ENCODE results near the gene PRM2. TPM values are rescaled to one million over a fixed set of nuclear protein-coding genes. Genes with fewer than 3 reads are reported as not detected.

PRM2 gene
- total RNA-seq, 8 experiments from 2014 or later: 0.47 TPM; not detected in 7

GRCh38 chr16:11231367-11231970, 44.8 kb downstream of the PRM2 start:
- Histone ChIP-seq H3K4me1 (replicated peaks in 1 of 2) (peaks cover 0 to 3% of the 10 kb centered on the region in 2 donors), H3K4me3 (no peak overlapping the region), H3K27ac (no peak overlapping the region)
- in situ Hi-C loops (cut with MboI; ENCODE audit: low pct_unique_long_range_greater_than_20kb in 2 of 9, low sequenced_read_pairs in 9 of 9, unreplicated experiment in 9 of 9): no loop called here
- 20 to 100% (median 86%) methylated on average over 1 to 7 of the region's 10 CpGs for WGBS, 10 experiments
- ATAC-seq (replicated peaks in 6 of 8): peak in 1 of 8 experiments; percentile 21

DNA sequence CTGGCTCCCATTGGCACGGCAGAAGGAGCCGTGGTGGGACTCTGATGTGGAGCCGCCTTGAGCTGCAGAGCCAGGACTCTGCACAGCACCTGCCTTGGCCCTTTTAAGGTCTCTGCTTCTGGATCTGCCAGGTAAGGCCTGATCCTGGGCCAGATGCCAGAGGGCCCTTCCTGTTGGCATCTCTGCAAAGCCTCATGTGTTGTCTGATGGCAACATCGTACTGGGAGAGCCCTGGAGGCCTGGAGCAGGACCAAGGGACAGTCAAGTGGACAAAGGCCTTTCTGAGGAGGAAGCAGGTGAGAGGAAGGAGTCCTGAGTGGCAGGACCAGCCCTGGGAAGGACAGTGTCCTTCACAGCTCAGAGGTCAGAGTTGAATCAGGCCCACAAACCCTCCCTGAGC, 46.4 kb downstream of the PRM2 start:
- peaks cover 0 to 3% of the 10 kb centered on the region in 2 donors for H3K4me1 ChIP-seq (replicated peaks in 1 of 2)
- in situ Hi-C loops (cut with MboI; ENCODE audit: low pct_unique_long_range_greater_than_20kb in 2 of 9, low sequenced_read_pairs in 9 of 9, unreplicated experiment in 9 of 9): no loop called here
- H3K4me3 ChIP-seq: no peak overlapping the region
- no peak overlapping the region for H3K27ac ChIP-seq
- no peak for ATAC-seq (replicated peaks in 6 of 8)
- 67 to 100% (median 80%) methylated on average over 1 to 3 of the region's 4 CpGs; no CpG with 5 or more reads in 5 of the 10 experiments for WGBS, 10 experiments

DNA sequence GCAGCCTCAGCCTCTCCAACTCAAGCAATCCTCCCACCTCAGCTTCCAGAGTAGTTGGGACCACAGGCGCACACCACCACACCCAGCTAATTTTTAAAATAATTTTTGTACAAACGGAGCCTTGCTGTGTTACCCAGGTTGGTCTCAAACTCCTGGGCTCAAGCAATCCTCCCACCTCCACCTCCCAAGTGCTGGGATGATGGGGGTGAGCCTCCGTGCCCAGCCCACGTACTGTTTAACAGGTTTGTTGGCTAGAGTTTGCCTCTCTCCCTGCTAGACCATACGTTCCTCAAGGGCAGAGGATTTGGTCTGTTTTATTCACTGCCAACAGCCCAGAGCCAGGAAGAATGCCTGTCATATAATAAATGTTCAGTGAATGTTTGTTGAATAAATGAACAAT, 46.8 kb downstream of the PRM2 start:
- no peak for ATAC-seq (replicated peaks in 6 of 8)
- in situ Hi-C loops (cut with MboI; ENCODE audit: low pct_unique_long_range_greater_than_20kb in 2 of 9, low sequenced_read_pairs in 9 of 9, unreplicated experiment in 9 of 9): no loop called here
- 40 to 96% (median 71%) methylated on average over 1 to 5 of the region's 5 CpGs; no CpG with 5 or more reads in 3 of the 10 experiments for WGBS, 10 experiments
- no peak overlapping the region for H3K27ac ChIP-seq
- peaks cover 0 to 3% of the 10 kb centered on the region in 2 donors for H3K4me1 ChIP-seq (replicated peaks in 1 of 2)
- no peak overlapping the region for H3K4me3 ChIP-seq

DNA sequence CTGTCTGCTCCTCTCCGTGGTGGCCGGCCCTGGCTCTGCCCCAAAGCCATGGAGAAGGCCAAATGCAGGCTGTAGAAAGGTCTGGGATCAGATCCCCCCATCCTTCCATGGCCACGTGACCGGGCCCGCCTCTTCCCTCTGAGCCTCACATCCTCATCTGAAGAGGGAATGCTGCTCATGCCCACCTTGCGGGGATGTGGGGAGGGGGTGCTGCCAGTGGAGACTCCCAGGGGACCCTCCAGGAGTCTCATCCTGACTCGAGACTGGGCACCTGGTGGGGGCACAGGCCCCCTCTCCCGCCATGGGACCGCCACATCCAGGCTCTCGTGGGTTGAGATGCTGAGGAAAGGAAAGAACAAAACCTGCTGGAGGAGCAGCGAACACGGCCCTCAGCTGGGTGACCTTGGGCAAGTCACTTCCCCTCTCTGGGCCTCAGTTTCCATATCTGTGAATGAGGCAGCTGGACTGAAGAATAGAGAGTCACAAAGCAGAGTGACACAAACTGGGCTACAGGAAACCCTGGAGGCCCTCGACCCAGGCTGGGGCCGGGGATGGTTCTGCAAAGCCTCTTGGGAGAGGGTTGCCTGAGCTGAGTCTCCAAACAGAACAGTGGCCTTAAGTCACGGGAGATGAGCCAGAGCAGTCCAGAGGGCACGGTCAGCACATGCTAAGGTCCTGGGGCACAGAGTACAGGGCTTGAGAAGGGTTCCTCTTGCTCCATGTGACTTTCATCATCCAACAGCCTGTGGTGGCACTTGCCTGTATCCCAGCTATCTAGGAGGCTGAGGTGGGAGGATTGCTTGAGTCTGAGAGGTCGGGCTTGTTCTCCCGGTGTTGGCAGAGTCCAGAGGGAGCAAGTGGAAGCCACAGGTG, 50.4 kb downstream of the PRM2 start:
- in situ Hi-C loops (cut with MboI; ENCODE audit: low pct_unique_long_range_greater_than_20kb in 2 of 9, low sequenced_read_pairs in 9 of 9, unreplicated experiment in 9 of 9): no loop called here
- H3K4me1 ChIP-seq (replicated peaks in 1 of 2): no peaks in the 10 kb centered on the region

More for the DNA sequence above, 50.4 kb downstream of the PRM2 start:
- H3K27ac ChIP-seq: no peak overlapping the region
- H3K4me3 ChIP-seq: no peak overlapping the region
- 60 to 100% (median 90%) methylated on average over 2 to 6 of the region's 18 CpGs; no CpG with 5 or more reads in 3 of the 10 experiments for WGBS, 10 experiments
- no peak for ATAC-seq (replicated peaks in 6 of 8)

Other genes starting within 250 kb of the PRM2 start
- gene SOCS1, start 20.3 kb downstream of the PRM2 start, total RNA-seq: 10 to 100 TPM in 2 of 8 experiments, 1 to 10 TPM in 5, under 1 TPM in 1; 0.92 to 42.1 (median 3.5) TPM
- gene TNP2, start 7.2 kb downstream of the PRM2 start, total RNA-seq: under 1 TPM in 6 of 8 experiments, not detected in 2; 0.17 to 0.66 (median 0.55) TPM
- gene PRM3, start 2.9 kb downstream of the PRM2 start, total RNA-seq: 1 to 10 TPM in 1 of 8 experiments, not detected in 7; 1.9 TPM
- not detected for gene PRM1, start 4.8 kb upstream of the PRM2 start, total RNA-seq
- 10 to 100 TPM in 3 of 8 experiments, 1 to 10 TPM in 5; 1.6 to 22.7 (median 5.2) TPM for gene RMI2, start 69.0 kb upstream of the PRM2 start, total RNA-seq